ENCODE data around the gene SCNN1A. TPM values are rescaled to one million over a fixed set of nuclear protein-coding genes. Genes with fewer than 3 reads are reported as not detected.

The SCNN1A gene
- total RNA-seq, 2 experiments from 2014 or later: 1.1 to 2.0 TPM

DNA sequence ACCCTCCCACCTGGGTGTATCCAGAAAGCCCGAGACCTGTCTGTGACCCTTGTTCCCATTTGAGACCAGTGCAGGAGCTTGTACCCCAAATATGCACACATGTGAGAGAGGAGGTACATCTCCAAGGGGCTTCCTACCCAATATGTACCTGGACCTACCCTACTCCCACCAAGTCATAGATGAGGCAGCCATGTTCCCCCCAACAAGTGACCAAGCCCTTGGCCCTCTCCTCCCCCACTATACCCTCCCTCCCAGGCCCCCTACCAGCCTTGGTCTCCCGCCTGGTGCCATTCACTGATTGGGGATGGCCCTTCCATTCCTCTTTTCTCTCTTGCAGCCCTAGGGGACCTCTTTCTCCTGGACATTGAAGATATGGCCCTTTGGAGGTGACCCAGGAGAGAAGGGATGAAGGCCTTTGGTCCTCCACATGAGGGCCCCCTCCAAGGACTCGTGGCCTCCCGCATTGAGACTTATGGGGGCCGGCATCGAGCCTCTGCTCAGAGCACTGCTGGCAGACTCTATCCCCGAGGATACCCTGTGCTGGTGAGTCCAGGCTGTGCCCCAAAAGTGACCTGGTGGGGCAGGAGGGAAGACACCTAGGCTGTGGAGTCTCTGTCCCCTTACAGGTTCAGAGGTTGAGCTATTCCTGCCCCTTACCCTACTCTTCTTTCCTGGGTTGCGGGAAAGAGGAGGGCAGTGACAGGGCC is 63.4 kb downstream of the SCNN1A start:
- no peak overlapping the region for H3K27ac Mint-ChIP-seq
- H3K9me3 ChIP-seq (ENCODE audit: control insufficient read depth in 1 of 2, insufficient read depth in 1 of 2, low read length in 2 of 2): peaks cover 0 to 7% of the 10 kb centered on the region in 2 experiments
- no peaks in the 10 kb centered on the region for H3K36me3 Mint-ChIP-seq (ENCODE audit: low read depth)
- TF ChIP-seq, protein P1, sequence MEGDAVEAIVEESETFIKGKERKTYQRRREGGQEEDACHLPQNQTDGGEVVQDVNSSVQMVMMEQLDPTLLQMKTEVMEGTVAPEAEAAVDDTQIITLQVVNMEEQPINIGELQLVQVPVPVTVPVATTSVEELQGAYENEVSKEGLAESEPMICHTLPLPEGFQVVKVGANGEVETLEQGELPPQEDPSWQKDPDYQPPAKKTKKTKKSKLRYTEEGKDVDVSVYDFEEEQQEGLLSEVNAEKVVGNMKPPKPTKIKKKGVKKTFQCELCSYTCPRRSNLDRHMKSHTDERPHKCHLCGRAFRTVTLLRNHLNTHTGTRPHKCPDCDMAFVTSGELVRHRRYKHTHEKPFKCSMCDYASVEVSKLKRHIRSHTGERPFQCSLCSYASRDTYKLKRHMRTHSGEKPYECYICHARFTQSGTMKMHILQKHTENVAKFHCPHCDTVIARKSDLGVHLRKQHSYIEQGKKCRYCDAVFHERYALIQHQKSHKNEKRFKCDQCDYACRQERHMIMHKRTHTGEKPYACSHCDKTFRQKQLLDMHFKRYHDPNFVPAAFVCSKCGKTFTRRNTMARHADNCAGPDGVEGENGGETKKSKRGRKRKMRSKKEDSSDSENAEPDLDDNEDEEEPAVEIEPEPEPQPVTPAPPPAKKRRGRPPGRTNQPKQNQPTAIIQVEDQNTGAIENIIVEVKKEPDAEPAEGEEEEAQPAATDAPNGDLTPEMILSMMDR (IDR thresholded peaks at IDR 0.05): no peak
- intact Hi-C loops (cut with DNase I, micrococcal nuclease): no loop called here
- CTCF ChIA-PET: no interaction called here
- H3K4me1 ChIP-seq (ENCODE audit: insufficient read depth, low read length): peaks cover 14% of the 10 kb centered on the region
- H3K36me3 ChIP-seq (ENCODE audit: insufficient read depth, low read length): no peaks in the 10 kb centered on the region
- H3K27me3 ChIP-seq (ENCODE audit: control insufficient read depth in 1 of 2, insufficient read depth in 2 of 2, low read length in 2 of 2): peaks cover 14 to 15% of the 10 kb centered on the region in 2 experiments
- no peaks in the 10 kb centered on the region for H3K9me3 Mint-ChIP-seq
- H3K27ac ChIP-seq (ENCODE audit: low read depth in 1 of 2, low read length in 2 of 2): no peak overlapping the region
- ATAC-seq (ENCODE audit: poor library complexity): no peak
- POLR2A ChIA-PET: no interaction called here
- no peak overlapping the region for H3K4me3 ChIP-seq (ENCODE audit: low read length)
- DNase-seq: no peak
- no peaks in the 10 kb centered on the region for H3K4me1 Mint-ChIP-seq (ENCODE audit: low read depth)
- H3K27me3 Mint-ChIP-seq: peaks cover 24% of the 10 kb centered on the region
- H3K4me3 Mint-ChIP-seq: no peak overlapping the region

DNA sequence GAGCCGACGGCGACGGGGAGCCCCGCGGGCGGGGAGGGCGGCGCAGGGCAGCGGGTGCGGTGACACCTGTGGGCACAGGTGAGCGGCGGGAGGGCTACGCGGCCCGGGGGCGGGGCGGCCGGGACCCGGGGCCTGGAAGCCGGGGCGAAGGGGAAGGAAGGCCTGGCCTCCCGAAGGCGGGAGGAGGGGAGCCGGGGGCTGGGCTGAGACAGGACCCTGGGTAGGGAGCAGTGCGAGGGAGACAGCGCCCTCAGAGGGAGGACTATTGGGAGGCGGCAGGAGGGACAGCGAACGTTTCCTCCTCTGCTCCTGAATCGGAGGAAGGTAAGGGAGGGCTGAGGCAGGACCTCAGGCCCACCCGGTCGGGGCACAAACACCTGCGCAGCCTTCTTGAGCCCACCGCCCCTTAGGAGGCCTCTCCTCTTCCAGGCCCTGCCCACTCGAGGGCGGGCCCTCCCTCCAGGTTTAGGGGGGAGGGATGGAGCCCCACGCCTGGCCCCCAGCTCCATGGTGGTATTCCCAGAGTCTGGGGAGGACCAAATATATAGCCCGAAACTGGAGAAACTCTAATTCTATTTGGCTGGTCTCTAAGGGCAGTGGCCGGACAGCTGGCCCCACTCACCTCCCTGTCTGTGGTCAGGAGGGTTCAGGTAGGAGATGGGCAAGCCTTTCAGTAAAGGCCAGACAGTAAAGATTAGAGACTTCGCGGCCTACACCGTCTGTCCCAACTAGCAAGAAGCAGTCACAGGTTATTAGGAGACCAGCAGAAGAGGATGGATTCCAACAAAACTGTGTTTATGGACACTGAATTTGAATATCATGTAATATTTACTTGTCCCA is 64.4 kb downstream of the SCNN1A start:
- no peak for ATAC-seq (ENCODE audit: poor library complexity)
- H3K4me3 ChIP-seq (ENCODE audit: low read length): no peak overlapping the region
- H3K27ac Mint-ChIP-seq: no peak overlapping the region

GRCh38 chr12:6307529-6307928 is 67.8 kb downstream of the SCNN1A start:
- TF ChIP-seq, protein P1 (IDR thresholded peaks at IDR 0.05): no peak
- ATAC-seq (ENCODE audit: poor library complexity) (no peak), DNase-seq (no peak)
- Histone ChIP-seq H3K9me3 (ENCODE audit: control insufficient read depth in 1 of 2, insufficient read depth in 1 of 2, low read length in 2 of 2) (peaks cover 0 to 7% of the 10 kb centered on the region in 2 experiments), H3K27me3 (ENCODE audit: control insufficient read depth in 1 of 2, insufficient read depth in 2 of 2, low read length in 2 of 2) (peaks cover 14 to 15% of the 10 kb centered on the region in 2 experiments), H3K4me3 (ENCODE audit: low read length) (no peak overlapping the region), H3K4me1 (ENCODE audit: insufficient read depth, low read length) (peaks cover 12% of the 10 kb centered on the region), H3K36me3 (ENCODE audit: insufficient read depth, low read length) (no peaks in the 10 kb centered on the region), H3K27ac (ENCODE audit: low read depth in 1 of 2, low read length in 2 of 2) (no peak overlapping the region)
- Mint-ChIP-seq H3K27ac (no peak overlapping the region), H3K4me3 (no peak overlapping the region), H3K4me1 (ENCODE audit: low read depth) (no peaks in the 10 kb centered on the region), H3K9me3 (no peaks in the 10 kb centered on the region), H3K36me3 (ENCODE audit: low read depth) (no peaks in the 10 kb centered on the region), H3K27me3 (peaks cover 28% of the 10 kb centered on the region)
- CTCF ChIA-PET: no interaction called here
- intact Hi-C loops (cut with DNase I, micrococcal nuclease): no loop called here
- POLR2A ChIA-PET: interaction anchor here (1.0 kb wide), 1 partner anchor 12 kb away, joined by 3 read pairs; no protein-coding TSS in a partner anchor

More for the DNA sequence above, 64.4 kb downstream of the SCNN1A start:
- TF ChIP-seq, protein P1 (IDR thresholded peaks at IDR 0.05): no peak
- Mint-ChIP-seq H3K27me3 (peaks cover 24% of the 10 kb centered on the region), H3K9me3 (no peaks in the 10 kb centered on the region), H3K4me1 (ENCODE audit: low read depth) (no peaks in the 10 kb centered on the region), H3K4me3 (no peak overlapping the region), H3K36me3 (ENCODE audit: low read depth) (no peaks in the 10 kb centered on the region)
- H3K27me3 ChIP-seq (ENCODE audit: control insufficient read depth in 1 of 2, insufficient read depth in 2 of 2, low read length in 2 of 2): peaks cover 14 to 15% of the 10 kb centered on the region in 2 experiments
- POLR2A ChIA-PET: no interaction called here
- peaks cover 0 to 7% of the 10 kb centered on the region in 2 experiments for H3K9me3 ChIP-seq (ENCODE audit: control insufficient read depth in 1 of 2, insufficient read depth in 1 of 2, low read length in 2 of 2)
- H3K36me3 ChIP-seq (ENCODE audit: insufficient read depth, low read length): no peaks in the 10 kb centered on the region
- CTCF ChIA-PET: no interaction called here
- intact Hi-C loops (cut with DNase I, micrococcal nuclease): no loop called here
- DNase-seq: no peak
- H3K4me1 ChIP-seq (ENCODE audit: insufficient read depth, low read length): peaks cover 12% of the 10 kb centered on the region
- H3K27ac ChIP-seq (ENCODE audit: low read depth in 1 of 2, low read length in 2 of 2): no peak overlapping the region
